Tibial artery (tissue), 4 donors: Measurements from ENCODE around the gene GPATCH2L.

Experiments
- DNase-seq, 2 donors: peaks; one replicate each; pipeline ENCODE4 v3.0.0-alpha.2; 2019
- H3K27ac ChIP-seq, 2 donors: fragments of 200-600 bp; sonication (generic) in 1 of 2; 1 replicate in 1 of 2; 2 replicates in 1 of 2; pipeline ENCODE4 v1.5.1; 2018 to 2019; ENCODE audit warnings: mild to moderate bottlenecking in 1 of 2
- H3K27me3 ChIP-seq, 2 donors: fragments of 200-600 bp; sonication (generic) in 1 of 2; one replicate each; pipeline versions ENCODE4 v1.5.1 to v1.6.0; 2016 to 2019
- H3K36me3 ChIP-seq, 3 donors: fragments of 200-600 bp; sonication (generic) in 2 of 3; one replicate each; pipeline ENCODE4 v1.5.1; 2016 to 2019; ENCODE audit warnings: mild to moderate bottlenecking in 2 of 3
- H3K4me1 ChIP-seq, 4 donors: fragments of 200-600 bp; sonication (generic) in 2 of 4; 1 replicate in 3 of 4; 2 replicates in 1 of 4; pipeline ENCODE4 v1.5.1; 2016 to 2019
- H3K4me3 ChIP-seq, 2 donors: fragments of 200-600 bp; sonication (generic) in 1 of 2; 1 replicate in 1 of 2; 2 replicates in 1 of 2; pipeline ENCODE4 v1.5.1; 2018 to 2019; ENCODE audit warnings: mild to moderate bottlenecking in 2 of 2
- H3K9me3 ChIP-seq, 3 donors: fragments of 200-600 bp; sonication (generic) in 1 of 3; one replicate each; pipeline ENCODE4 v1.5.1; 2016 to 2019
- CTCF ChIP-seq, 2 experiments: fragments of 200-600 bp in 1 of 2; fragments of 450-650 bp in 1 of 2; IDR thresholded peaks; one replicate each; pipeline ENCODE4 v1.5.1; 2017 to 2019; ENCODE audit warnings: antibody characterized with exemption in 2 of 2, mild to moderate bottlenecking in 1 of 2, moderate library complexity in 1 of 2
- intact Hi-C: fragments of 100-400 bp; cut with DNase I; formaldehyde crosslinking; loops from one replicate; pipeline ENCODE4 v1.15.0; 2023; ENCODE audit warnings: low total_unique reads

GPATCH2L gene

GRCh38 chr14:76174982-76175381 lies 23.3 kb downstream of the GPATCH2L start:
- H3K36me3 ChIP-seq: peaks cover 24 to 81% (median 39%) of the 10 kb centered on the region in 3 donors
- H3K4me1 ChIP-seq: no peaks in the 10 kb centered on the region
- no peak overlapping the region for H3K27ac ChIP-seq
- DNase-seq: no peak
- no peaks in the 10 kb centered on the region for H3K27me3 ChIP-seq
- TF ChIP-seq CTCF (IDR thresholded peaks at IDR 0.05): no peak
- H3K4me3 ChIP-seq: no peak overlapping the region
- H3K9me3 ChIP-seq: no peaks in the 10 kb centered on the region
- intact Hi-C loops: no loop called here

- no peak for DNase-seq
- H3K4me3 ChIP-seq: no peak overlapping the region
- TF ChIP-seq CTCF (IDR thresholded peaks at IDR 0.05): no peak
- no peaks in the 10 kb centered on the region for H3K4me1 ChIP-seq
- no peak overlapping the region for H3K27ac ChIP-seq
- intact Hi-C loops: no loop called here
- H3K9me3 ChIP-seq: no peaks in the 10 kb centered on the region
- no peaks in the 10 kb centered on the region for H3K27me3 ChIP-seq
- peaks cover 33 to 91% (median 47%) of the 10 kb centered on the region in 3 donors for H3K36me3 ChIP-seq
Observed at GRCh38 chr14:76175942-76176341, 24.2 kb downstream of the GPATCH2L start.

GRCh38 chr14:76181546-76181945 lies 29.8 kb downstream of the GPATCH2L start:
- DNase-seq: no peak
- intact Hi-C loops: loop anchor here (10.0 kb wide), 1 partner anchor 467 kb away; no protein-coding TSS in a partner anchor
- no peaks in the 10 kb centered on the region for H3K9me3 ChIP-seq
- TF ChIP-seq CTCF (IDR thresholded peaks at IDR 0.05): no peak
- no peak overlapping the region for H3K4me3 ChIP-seq
- no peaks in the 10 kb centered on the region for H3K4me1 ChIP-seq
- H3K27ac ChIP-seq: no peak overlapping the region
- peaks cover 45 to 81% (median 75%) of the 10 kb centered on the region in 3 donors for H3K36me3 ChIP-seq
- H3K27me3 ChIP-seq: no peaks in the 10 kb centered on the region

GRCh38 chr14:76186308-76187027 lies 34.7 kb downstream of the GPATCH2L start:
- Histone ChIP-seq H3K4me3 (no peak overlapping the region), H3K27ac (no peak overlapping the region), H3K9me3 (no peaks in the 10 kb centered on the region), H3K36me3 (peaks cover 12 to 56% (median 35%) of the 10 kb centered on the region in 3 donors), H3K4me1 (no peaks in the 10 kb centered on the region), H3K27me3 (no peaks in the 10 kb centered on the region)
- no peak for DNase-seq
- TF ChIP-seq CTCF (IDR thresholded peaks at IDR 0.05): no peak
- intact Hi-C loops: loop anchor here (10.0 kb wide), 1 partner anchor 472 kb away; no protein-coding TSS in a partner anchor

GRCh38 chr14:76191297-76191696 lies 39.6 kb downstream of the GPATCH2L start:
- Histone ChIP-seq H3K4me3 (no peak overlapping the region), H3K27ac (no peak overlapping the region), H3K27me3 (no peaks in the 10 kb centered on the region), H3K4me1 (no peaks in the 10 kb centered on the region), H3K9me3 (no peaks in the 10 kb centered on the region), H3K36me3 (peaks cover 34 to 70% (median 38%) of the 10 kb centered on the region in 3 donors)
- intact Hi-C loops: no loop called here
- DNase-seq: peak; percentile 56 to 67
- no peak for TF ChIP-seq CTCF (IDR thresholded peaks at IDR 0.05)
